Neural progenitor cell (in vitro differentiated cells): ENCODE data around the gene RNF2. TPM values are rescaled to one million over a fixed set of nuclear protein-coding genes. Genes with fewer than 3 reads are reported as not detected.

Experiments
- DNase-seq: peaks from one replicate; pipeline ENCODE4 v3.0.0-alpha.2; 2016; ENCODE audit warnings: low spot score
- H2AFZ ChIP-seq: fragments of 200-600 bp; sonication (generic); replicated peaks from 2 replicates; pipeline ENCODE4 v1.6.1; 2016; ENCODE audit warnings: antibody characterized with exemption
- H3F3A ChIP-seq: fragments of 200-600 bp; sonication (generic); 2 replicates; pipeline ENCODE4 v1.6.1; 2016; ENCODE audit warnings: antibody characterized with exemption, low read depth
- H3K27ac ChIP-seq: fragments of 200-600 bp; sonication (generic); 2 replicates; pipeline ENCODE4 v1.5.1; 2016; ENCODE audit warnings: mild to moderate bottlenecking
- H3K27me3 ChIP-seq: fragments of 200-600 bp; sonication (generic); 2 replicates; pipeline ENCODE4 v1.6.1; 2016; ENCODE audit warnings: mild to moderate bottlenecking, moderate library complexity
- H3K36me3 ChIP-seq: fragments of 200-600 bp; sonication (generic); 2 replicates; pipeline ENCODE4 v1.5.1; 2016
- H3K4me1 ChIP-seq: fragments of 200-600 bp; sonication (generic); 2 replicates; pipeline ENCODE4 v1.6.1; 2016; ENCODE audit warnings: mixed run types
- H3K4me2 ChIP-seq: fragments of 200-600 bp; sonication (generic); 2 replicates; pipeline ENCODE4 v1.6.1; 2016
- H3K4me3 ChIP-seq: fragments of 200-600 bp; sonication (generic); 2 replicates; pipeline ENCODE4 v1.5.1; 2016
- H3K79me2 ChIP-seq: fragments of 200-600 bp; sonication (generic); 2 replicates; pipeline ENCODE4 v1.6.1; 2016; ENCODE audit warnings: low read depth
- H3K9ac ChIP-seq: fragments of 200-600 bp; sonication (generic); 2 replicates; pipeline ENCODE4 v1.6.1; 2016
- H3K9me3 ChIP-seq: fragments of 200-600 bp; sonication (generic); 2 replicates; pipeline ENCODE4 v1.5.1; 2016; ENCODE audit warnings: low read depth
- H4K20me1 ChIP-seq: fragments of 200-600 bp; sonication (generic); 2 replicates; pipeline ENCODE4 v1.6.1; 2016; ENCODE audit warnings: low read depth
- H3K27ac Mint-ChIP-seq: 3 replicates; pipeline ENCODE4 v1.8.0; 2021; ENCODE audit warnings: mixed read lengths
- H3K27me3 Mint-ChIP-seq: 2 replicates; pipeline ENCODE4 v1.8.0; 2022; ENCODE audit warnings: low read depth, mild to moderate bottlenecking, inconsistent platforms, moderate library complexity, mixed read lengths; ENCODE audit not compliant: insufficient read depth
- H3K36me3 Mint-ChIP-seq: 3 replicates; pipeline ENCODE4 v1.8.0; 2021; ENCODE audit warnings: mixed read lengths
- H3K4me1 Mint-ChIP-seq: 3 replicates; pipeline ENCODE4 v1.8.0; 2021; ENCODE audit warnings: mixed read lengths
- H3K4me3 Mint-ChIP-seq: 3 replicates; pipeline ENCODE4 v1.8.0; 2021; ENCODE audit warnings: mild to moderate bottlenecking, moderate library complexity, mixed read lengths
- H3K9me3 Mint-ChIP-seq: 3 replicates; pipeline ENCODE4 v1.8.0; 2020; ENCODE audit warnings: mixed read lengths
- CTCF ChIP-seq: fragments of 200-600 bp; sonication (generic); IDR thresholded peaks from 2 replicates; pipeline ENCODE4 v1.5.1; 2017; ENCODE audit warnings: antibody characterized with exemption, mild to moderate bottlenecking
- EZH2 ChIP-seq: fragments of 200-600 bp; sonication (generic); IDR thresholded peaks from 2 replicates; pipeline ENCODE4 v1.6.1; 2017; ENCODE audit warnings: antibody characterized with exemption, mild to moderate bottlenecking, moderate library complexity
- EZH2phosphoT487 ChIP-seq: fragments of 200-600 bp; sonication (generic); IDR thresholded peaks from 2 replicates; pipeline ENCODE4 v1.6.1; 2017; ENCODE audit warnings: antibody characterized with exemption
- total RNA-seq: library from RNA; depleted of rRNA; stranded (reverse); fragments of >200 nt; gene quantifications from 2 replicates; pipeline ENCODE4 v1.2.3, GENCODE V29; 2015; ENCODE audit warnings: low replicate concordance

RNF2 gene
- total RNA-seq, 1 donor from 2014 or later, result 81.2 TPM

DNA sequence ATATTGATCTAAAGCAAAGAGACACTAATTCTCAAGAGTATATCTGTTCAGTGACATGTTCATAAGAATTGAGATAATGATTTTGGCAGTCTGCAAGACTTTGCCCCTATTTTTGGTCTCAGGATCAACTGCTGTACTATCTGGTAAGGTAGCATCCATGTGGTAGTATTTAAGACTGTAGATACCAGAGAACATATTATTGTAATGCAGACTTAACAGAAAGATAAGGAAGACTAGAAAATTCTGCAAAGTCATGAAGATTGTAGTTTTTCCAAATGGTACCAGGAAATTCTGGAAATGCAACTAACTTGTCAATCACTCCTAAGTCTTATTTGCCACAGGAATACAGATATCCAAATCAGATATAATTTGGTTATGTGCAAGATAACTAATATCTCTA is 35.1 kb downstream of the RNF2 start:
- H3K27ac ChIP-seq, result no peak overlapping the region
- H3K4me1 ChIP-seq, result no peaks in the 10 kb centered on the region
- Mint-ChIP-seq H3K4me3 (no peak overlapping the region), H3K36me3 (peaks cover 50% of the 10 kb centered on the region), H3K9me3 (peaks cover 71% of the 10 kb centered on the region), H3K4me1 (no peaks in the 10 kb centered on the region), H3K27ac (no peak overlapping the region), H3K27me3 (no peaks in the 10 kb centered on the region)
- H3K9me3 ChIP-seq, result no peaks in the 10 kb centered on the region
- peaks cover 100% of the 10 kb centered on the region for H3K79me2 ChIP-seq
- DNase-seq, result no peak
- H2AFZ ChIP-seq, result no peak overlapping the region
- H3K27me3 ChIP-seq, result no peaks in the 10 kb centered on the region
- H3K4me3 ChIP-seq, result no peak overlapping the region
- H3K9ac ChIP-seq, result no peak overlapping the region
- H3K4me2 ChIP-seq, result no peak overlapping the region
- H4K20me1 ChIP-seq, result peaks cover 24% of the 10 kb centered on the region
- no peaks in the 10 kb centered on the region for H3F3A ChIP-seq
- TF ChIP-seq CTCF (no peak), EZH2phosphoT487 (no peak), EZH2 (no peak)
- H3K36me3 ChIP-seq, result peaks cover 4% of the 10 kb centered on the region

DNA sequence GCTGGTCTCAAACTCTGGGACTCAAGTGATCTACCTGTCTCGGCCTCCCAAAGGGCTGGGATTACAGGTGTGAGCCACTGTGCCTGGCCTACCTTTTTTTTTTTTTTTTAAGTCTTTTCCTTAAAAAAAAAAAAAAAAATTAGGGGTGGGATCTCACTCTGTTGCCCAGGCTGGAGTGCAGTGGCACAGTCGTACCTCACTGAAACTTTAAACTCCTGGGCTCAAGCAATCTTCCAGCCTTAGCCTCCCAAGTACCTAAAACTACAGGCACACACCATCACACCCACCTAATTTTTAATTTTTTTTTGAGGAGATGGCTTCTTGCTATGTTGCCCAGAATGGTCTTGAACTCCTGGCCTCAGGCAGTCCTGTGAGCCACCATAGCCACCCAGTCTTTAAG is 38.5 kb downstream of the RNF2 start:
- Histone ChIP-seq H3K9me3 (no peaks in the 10 kb centered on the region), H3K27ac (no peak overlapping the region), H3K36me3 (peaks cover 10% of the 10 kb centered on the region), H3K4me3 (no peak overlapping the region), H3K9ac (no peak overlapping the region), H4K20me1 (peaks cover 17% of the 10 kb centered on the region), H3K79me2 (peaks cover 99% of the 10 kb centered on the region), H3K27me3 (no peaks in the 10 kb centered on the region), H3F3A (no peaks in the 10 kb centered on the region), H2AFZ (no peak overlapping the region), H3K4me1 (no peaks in the 10 kb centered on the region), H3K4me2 (no peak overlapping the region)
- no peak overlapping the region for H3K27ac Mint-ChIP-seq
- peaks cover 63% of the 10 kb centered on the region for H3K36me3 Mint-ChIP-seq
- H3K4me3 Mint-ChIP-seq, result no peak overlapping the region
- no peak for TF ChIP-seq CTCF
- TF ChIP-seq EZH2phosphoT487, result no peak
- TF ChIP-seq EZH2, result no peak
- no peaks in the 10 kb centered on the region for H3K27me3 Mint-ChIP-seq
- no peaks in the 10 kb centered on the region for H3K4me1 Mint-ChIP-seq
- peaks cover 58% of the 10 kb centered on the region for H3K9me3 Mint-ChIP-seq
- DNase-seq, result no peak

GRCh38 chr1:185087101-185087500 is 41.7 kb downstream of the RNF2 start:
- Histone ChIP-seq H3K36me3 (peaks cover 10% of the 10 kb centered on the region), H3K4me1 (no peaks in the 10 kb centered on the region), H3K4me2 (no peak overlapping the region), H3K4me3 (no peak overlapping the region), H4K20me1 (peaks cover 20% of the 10 kb centered on the region), H3K9ac (no peak overlapping the region), H3K27me3 (no peaks in the 10 kb centered on the region), H3F3A (no peaks in the 10 kb centered on the region), H3K27ac (no peak overlapping the region), H3K79me2 (peaks cover 67% of the 10 kb centered on the region), H2AFZ (no peak overlapping the region), H3K9me3 (no peaks in the 10 kb centered on the region)
- Mint-ChIP-seq H3K4me3 (no peak overlapping the region), H3K9me3 (peaks cover 33% of the 10 kb centered on the region), H3K36me3 (peaks cover 58% of the 10 kb centered on the region), H3K27ac (no peak overlapping the region), H3K27me3 (no peaks in the 10 kb centered on the region), H3K4me1 (no peaks in the 10 kb centered on the region)
- TF ChIP-seq CTCF (no peak), EZH2phosphoT487 (no peak), EZH2 (no peak)
- no peak for DNase-seq
